Umbilical cord (tissue), 2 donors: ENCODE results near the gene DNAJB6. TPM values are rescaled to one million over a fixed set of nuclear protein-coding genes. Genes with fewer than 3 reads are reported as not detected.
A peak's percentile ranks its signal among the peaks of the same experiment; 100 is the strongest.

ENCODE experiments used
- DNase-seq: peaks from one replicate; pipeline ENCODE4 v3.0.0-alpha.2; 2015; ENCODE audit warnings: low spot score
- total RNA-seq: library from RNA; depleted of rRNA; stranded (reverse); fragments of >200 nt; gene quantifications from one replicate; pipeline ENCODE4 v1.2.3, GENCODE V29; 2014; ENCODE audit warnings: low replicate concordance; ENCODE audit not compliant: insufficient read depth

Gene DNAJB6
- total RNA-seq, 1 donor from 2014 or later: 115 TPM

- DNase-seq: no peak
Measured at GRCh38 chr7:157366722-157367121, 29.9 kb downstream of the DNAJB6 start.

GRCh38 chr7:157368955-157369354 lies 32.2 kb downstream of the DNAJB6 start:
- DNase-seq: no peak

DNA sequence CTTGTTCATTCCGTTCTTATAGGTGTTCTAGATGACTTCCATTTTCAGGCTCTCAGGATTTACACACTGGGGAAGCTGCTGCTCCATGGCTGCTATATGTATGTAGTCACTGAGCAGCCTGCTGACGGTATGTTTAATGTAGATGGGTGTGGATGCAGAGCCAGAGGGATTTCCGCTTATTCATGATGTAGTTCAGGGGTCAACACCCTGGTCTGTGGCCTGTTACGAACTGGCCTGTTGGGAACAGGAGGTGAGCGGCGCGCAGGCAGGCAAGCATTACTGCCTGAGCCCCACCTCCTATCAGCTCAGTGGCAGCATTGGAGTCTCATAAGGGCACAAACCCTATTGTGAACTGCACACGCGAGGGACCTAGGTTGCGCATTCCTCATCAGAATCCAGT lies 33.9 kb downstream of the DNAJB6 start:
- no peak for DNase-seq

- DNase-seq: no peak
Measured at GRCh38 chr7:157371296-157371695, 34.5 kb downstream of the DNAJB6 start.

DNA sequence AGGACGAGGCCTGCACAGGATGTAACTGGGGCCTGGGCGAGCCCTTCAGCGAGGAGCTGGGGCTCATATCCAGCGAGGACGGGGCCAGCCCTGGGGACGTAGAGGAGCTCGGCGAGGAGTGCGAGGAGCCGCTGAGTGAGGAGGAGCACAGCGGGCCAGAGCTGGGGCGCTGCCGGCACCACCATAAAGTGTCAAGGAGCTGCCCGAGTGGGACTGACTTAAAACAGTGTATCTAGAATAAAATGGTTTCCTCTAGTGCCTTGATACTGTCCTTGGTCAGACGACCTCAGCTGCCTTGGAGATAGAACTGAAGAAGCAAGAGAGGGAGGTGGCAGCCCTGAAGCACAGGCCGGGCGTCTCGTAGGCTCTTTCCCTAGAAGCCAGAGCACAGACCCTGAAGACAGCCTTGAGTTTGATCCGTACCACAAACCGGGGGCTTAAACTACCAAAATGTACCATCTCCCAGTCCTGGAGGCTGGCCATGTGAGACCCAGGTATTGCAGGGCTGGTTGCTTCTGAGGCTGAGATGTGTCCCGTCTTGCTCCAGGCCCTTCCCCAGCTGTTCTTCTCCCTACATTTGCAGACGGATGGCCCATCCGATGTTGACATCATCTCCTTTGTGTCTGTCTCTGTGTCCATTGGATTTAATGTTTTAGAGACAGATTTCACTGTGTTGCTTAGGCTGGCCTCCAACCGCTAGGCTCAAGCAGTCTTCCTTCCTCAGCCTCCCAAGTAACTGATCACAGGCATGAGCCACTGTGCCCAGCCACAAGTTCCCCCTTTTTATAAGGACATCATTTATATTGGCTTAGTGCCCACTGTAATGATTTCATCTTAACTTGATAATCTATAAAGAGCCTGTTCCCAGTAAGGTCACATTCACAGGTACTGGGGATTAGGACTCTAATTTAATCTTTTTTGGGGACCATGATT lies 35.8 kb downstream of the DNAJB6 start:
- no peak for DNase-seq

GRCh38 chr7:157373493-157373892 lies 36.7 kb downstream of the DNAJB6 start:
- DNase-seq: no peak

DNA sequence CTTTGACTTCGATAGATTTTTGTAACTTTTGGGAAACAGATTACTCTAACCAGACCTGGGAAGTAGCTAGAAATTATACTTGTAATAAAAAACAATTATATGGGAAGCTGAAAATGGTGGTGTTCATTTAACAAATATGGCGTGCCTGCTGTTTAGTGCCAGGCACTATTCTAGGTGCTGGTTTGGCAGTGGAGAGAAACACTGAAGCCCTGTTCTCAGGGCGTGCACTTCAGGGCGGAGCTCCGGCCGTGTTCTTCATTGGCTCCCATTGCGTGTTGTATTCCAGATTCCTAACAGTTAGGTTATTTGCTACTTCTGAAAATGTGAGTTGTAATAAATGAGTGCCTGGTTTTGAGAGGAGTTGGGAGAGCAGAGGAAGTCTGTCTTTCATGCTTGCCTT lies 38.6 kb downstream of the DNAJB6 start:
- DNase-seq: no peak

GRCh38 chr7:157377436-157378124 lies 40.8 kb downstream of the DNAJB6 start:
- DNase-seq: no peak

DNA sequence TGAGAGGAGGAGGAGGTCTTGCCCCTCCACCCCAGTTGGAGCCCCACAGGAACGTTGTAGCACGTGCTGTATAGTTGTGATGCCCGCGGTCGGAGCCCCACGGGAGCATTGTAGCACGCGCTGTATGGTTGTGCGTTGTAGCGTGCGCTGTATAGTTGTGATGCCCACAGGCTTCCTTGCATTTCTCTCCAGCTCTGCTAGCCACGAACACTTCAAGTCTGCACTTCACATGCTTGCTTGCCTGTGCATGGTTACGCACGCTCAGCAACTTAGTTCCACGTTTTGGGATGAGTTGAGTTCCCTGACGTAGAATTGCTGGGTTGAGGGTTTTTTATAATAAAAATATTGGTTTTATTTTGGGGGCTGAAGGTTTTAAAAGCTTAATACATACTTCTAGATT lies 41.6 kb downstream of the DNAJB6 start:
- DNase-seq: no peak

- no peak for DNase-seq
Measured at GRCh38 chr7:157379493-157379892, 42.7 kb downstream of the DNAJB6 start.

- DNase-seq: no peak
Measured at GRCh38 chr7:157380416-157380815, 43.6 kb downstream of the DNAJB6 start.

DNA sequence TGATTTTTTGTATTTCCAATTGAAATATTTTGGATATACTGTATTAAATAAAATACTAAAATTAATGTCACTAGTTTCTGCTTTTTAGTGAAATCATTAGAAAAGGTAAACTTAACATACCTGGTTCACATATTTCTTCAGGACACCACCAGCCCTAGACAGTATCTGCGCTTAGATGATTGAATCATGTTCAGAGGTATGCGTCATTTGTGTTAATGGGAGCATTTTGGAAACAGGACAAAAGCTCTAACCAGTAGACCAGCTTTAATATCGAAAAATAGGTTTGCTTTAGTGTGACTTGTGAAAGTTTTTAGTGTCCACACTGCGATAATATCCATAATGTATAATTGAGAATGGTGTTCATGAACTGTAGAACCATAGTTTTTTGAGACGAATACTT lies 47.1 kb downstream of the DNAJB6 start:
- no peak for DNase-seq

GRCh38 chr7:157384301-157384700 lies 47.5 kb downstream of the DNAJB6 start:
- DNase-seq: no peak

DNA sequence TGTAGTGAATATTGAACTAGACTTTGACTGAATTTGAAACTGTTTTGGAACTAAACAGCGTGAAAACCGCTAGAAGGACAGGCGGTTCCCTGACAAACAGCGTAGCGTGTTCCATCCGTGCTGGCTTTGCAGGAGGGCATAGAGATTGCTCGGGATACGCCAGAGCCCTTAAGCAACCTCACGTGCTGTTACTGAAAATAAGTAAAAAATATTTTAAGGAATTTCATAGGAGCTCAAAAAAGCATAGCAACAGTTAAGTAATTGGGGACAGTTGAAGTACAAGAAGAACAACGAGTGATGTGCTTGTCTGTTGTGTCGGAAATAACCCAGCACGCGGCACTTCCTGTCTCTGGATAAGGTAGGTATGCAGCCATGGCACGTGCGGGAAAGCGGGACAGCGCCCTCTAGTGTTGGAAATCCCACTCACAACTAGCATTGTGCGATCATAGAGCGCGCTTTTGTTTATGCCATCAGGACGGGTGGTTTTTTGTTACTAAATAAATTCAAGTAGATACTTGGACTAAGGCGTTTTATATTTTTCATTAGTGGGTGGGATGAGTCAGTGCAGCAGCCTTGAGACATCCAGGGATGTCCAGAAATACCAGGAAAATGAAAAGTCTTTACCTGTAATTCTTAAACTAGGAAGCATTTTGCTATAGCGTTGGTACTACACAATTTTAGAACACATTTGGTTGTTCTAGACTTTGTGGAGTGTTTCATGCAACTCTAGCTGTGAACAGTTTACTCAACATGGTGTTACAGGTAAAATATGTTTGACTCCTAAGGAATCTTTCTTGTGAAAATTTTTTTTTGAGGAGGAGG lies 50.4 kb downstream of the DNAJB6 start:
- peak; percentile 63 for DNase-seq

DNA sequence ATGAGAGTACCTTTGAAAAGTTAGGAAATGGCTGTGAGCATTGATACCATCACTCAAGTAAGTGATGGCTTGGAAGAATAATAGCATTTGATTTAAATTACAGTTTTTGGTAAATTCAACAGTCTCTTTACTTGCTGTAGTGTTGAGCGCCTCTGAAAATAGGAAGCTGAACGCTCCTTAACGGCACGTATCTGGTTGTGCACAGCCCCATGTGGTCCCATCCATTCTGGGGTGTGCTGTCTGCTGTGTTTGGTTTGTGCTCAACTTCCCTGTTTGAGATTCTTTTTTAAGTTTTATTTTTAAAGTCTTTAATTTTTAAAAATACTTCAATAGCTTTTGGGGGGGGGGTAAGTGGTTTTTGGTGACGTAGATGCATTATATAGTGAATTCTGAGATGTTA lies 51.5 kb downstream of the DNAJB6 start:
- DNase-seq: no peak

GRCh38 chr7:157389951-157390730 lies 53.3 kb downstream of the DNAJB6 start:
- no peak for DNase-seq

DNA sequence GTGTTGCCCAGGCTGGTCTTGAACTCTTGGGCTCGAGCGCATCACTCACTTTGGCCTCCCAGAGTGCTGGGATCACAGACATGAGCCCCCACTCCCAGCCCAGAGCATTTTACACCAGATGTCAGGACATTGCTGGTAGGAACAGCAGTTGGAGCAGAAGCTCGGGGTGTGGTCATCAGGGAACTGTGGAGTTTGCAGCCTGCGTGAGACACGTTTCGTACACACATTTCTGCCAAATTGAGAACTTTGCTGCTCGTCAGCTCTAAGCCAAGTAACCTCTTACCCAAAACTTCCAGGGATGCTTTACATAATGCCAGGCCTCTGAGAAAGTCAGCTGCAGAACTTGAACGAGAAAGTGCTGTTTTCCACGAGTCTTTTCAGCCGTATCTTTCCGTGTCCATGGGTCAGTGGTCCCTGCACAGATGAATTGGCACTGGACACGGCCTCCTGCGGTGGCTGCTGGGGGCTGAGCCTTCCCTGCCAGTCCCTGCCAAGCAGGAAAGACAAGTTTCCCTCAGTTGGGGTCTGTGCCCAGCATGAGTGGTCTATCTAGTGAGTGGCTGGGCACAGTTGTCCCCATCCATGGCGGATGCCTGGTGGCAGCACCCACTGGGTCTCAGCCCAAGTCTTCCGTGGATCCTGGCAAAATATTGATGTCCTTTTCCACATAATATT lies 54.4 kb downstream of the DNAJB6 start:
- DNase-seq: no peak

- DNase-seq: no peak
Measured at GRCh38 chr7:157392256-157393037, 55.6 kb downstream of the DNAJB6 start.

DNA sequence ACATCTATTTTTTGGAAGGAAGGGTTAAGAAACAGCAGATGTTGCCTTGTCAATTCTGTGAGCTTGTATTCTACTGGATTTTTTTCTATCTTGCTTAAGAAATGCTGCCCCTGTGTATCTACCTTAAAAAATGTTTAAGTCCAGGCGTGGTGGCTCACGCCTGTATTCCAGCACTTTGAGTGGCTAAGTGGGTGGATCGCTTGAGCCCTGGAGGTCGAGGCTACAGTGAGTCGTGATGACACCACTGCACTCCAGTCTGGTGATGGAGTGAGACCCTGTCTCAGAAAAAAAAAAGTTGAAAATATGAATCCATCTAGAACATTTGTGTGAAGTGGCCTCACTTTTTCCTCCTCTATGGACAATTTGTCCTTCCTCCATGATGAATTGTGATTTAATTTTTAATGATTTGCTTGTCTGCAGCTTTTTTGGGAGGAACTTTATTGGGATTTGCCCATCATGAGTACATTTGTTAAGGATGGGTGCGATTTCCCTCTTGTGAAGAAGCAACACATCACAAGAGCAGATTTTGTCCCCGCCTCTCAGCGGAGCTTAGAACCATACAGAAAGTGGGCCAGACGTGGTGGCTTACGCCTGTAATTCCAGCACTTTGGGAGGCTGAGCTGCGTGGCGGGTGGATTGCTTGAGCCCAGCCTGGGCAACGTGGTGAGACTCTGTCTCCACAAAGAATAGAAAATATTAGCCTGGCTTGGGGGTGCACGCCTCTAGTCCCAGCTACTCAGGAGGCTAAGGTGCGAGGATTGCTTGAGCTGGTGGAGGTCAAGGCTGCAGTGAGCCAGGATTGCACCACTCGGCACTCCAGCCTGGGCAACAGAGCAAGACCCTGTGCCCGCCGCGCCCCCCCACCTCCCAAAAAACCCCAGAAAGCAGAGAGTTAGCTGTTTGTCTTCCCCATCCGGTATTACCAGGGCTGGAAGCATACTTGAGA lies 57.7 kb downstream of the DNAJB6 start:
- DNase-seq: no peak
